Measurements from ENCODE around the gene KRT39. TPM values are rescaled to one million over a fixed set of nuclear protein-coding genes. Genes with fewer than 3 reads are reported as not detected.

KRT39 gene
- total RNA-seq, 1 donor from 2014 or later = not detected

Other genes starting within 250 kb of the KRT39 start
- not detected for gene KRT25, start 211.6 kb downstream of the KRT39 start, total RNA-seq
- not detected for gene KRT26, start 194.7 kb downstream of the KRT39 start, total RNA-seq
- not detected for gene KRT27, start 184.4 kb downstream of the KRT39 start, total RNA-seq
- not detected for gene KRT28, start 167.0 kb downstream of the KRT39 start, total RNA-seq
- gene KRT10, start 144.3 kb downstream of the KRT39 start, total RNA-seq = 30.1 TPM
- not detected for gene KRT12, start 99.7 kb downstream of the KRT39 start, total RNA-seq
- 0.32 TPM for gene KRT20, start 81.7 kb downstream of the KRT39 start, total RNA-seq
- 7.0 TPM for gene KRT23, start 29.3 kb downstream of the KRT39 start, total RNA-seq
- gene KRT40, start 17.4 kb upstream of the KRT39 start, total RNA-seq = not detected
- not detected for gene KRTAP3-3, start 27.2 kb upstream of the KRT39 start, total RNA-seq
- not detected for gene KRTAP3-2, start 33.0 kb upstream of the KRT39 start, total RNA-seq
- gene KRTAP3-1, start 42.2 kb upstream of the KRT39 start, total RNA-seq = not detected
- gene KRTAP1-5, start 60.3 kb upstream of the KRT39 start, total RNA-seq = not detected
- not detected for gene KRTAP1-4, start 63.2 kb upstream of the KRT39 start, total RNA-seq
- gene KRTAP1-3, start 67.9 kb upstream of the KRT39 start, total RNA-seq = not detected
- gene KRTAP1-1, start 74.5 kb upstream of the KRT39 start, total RNA-seq = not detected
- not detected for gene KRTAP2-1, start 80.4 kb upstream of the KRT39 start, total RNA-seq
- not detected for gene KRTAP2-2, start 88.3 kb upstream of the KRT39 start, total RNA-seq
- not detected for gene KRTAP2-3, start 93.2 kb upstream of the KRT39 start, total RNA-seq
- not detected for gene KRTAP2-4, start 98.9 kb upstream of the KRT39 start, total RNA-seq
- gene KRTAP4-7, start 117.2 kb upstream of the KRT39 start, total RNA-seq = not detected
- gene KRTAP4-8, start 131.2 kb upstream of the KRT39 start, total RNA-seq = not detected
- not detected for gene KRTAP4-16, start 135.3 kb upstream of the KRT39 start, total RNA-seq
- gene KRTAP4-9, start 138.4 kb upstream of the KRT39 start, total RNA-seq = not detected
- gene KRTAP4-11, start 151.4 kb upstream of the KRT39 start, total RNA-seq = not detected
- not detected for gene KRTAP4-12, start 157.2 kb upstream of the KRT39 start, total RNA-seq
- gene KRTAP4-6, start 173.6 kb upstream of the KRT39 start, total RNA-seq = not detected
- gene KRTAP4-5, start 182.9 kb upstream of the KRT39 start, total RNA-seq = not detected
- not detected for gene KRTAP4-4, start 193.8 kb upstream of the KRT39 start, total RNA-seq
- not detected for gene KRTAP4-3, start 201.3 kb upstream of the KRT39 start, total RNA-seq
- not detected for gene KRTAP4-2, start 211.3 kb upstream of the KRT39 start, total RNA-seq
- gene KRTAP4-1, start 218.0 kb upstream of the KRT39 start, total RNA-seq = not detected
- gene KRTAP9-1, start 222.9 kb upstream of the KRT39 start, total RNA-seq = not detected

Data from mucosa of gallbladder (tissue), 1 donor.